Esophagus squamous epithelium (tissue), 4 donors: ENCODE measurements around the gene ITGA5.

Experiments used
- CTCF ChIP-seq, 6 experiments: fragments of 450-650 bp in 4 of 6; fragments of 200-600 bp in 2 of 6; sonication (generic) in 2 of 6; IDR thresholded peaks; one replicate each; pipeline ENCODE4 v1.5.1; 2016 to 2019; ENCODE audit warnings: antibody characterized with exemption in 6 of 6, mild to moderate bottlenecking in 4 of 6, moderate library complexity in 4 of 6
- POLR2A ChIP-seq, 4 donors: fragments of 450-650 bp; IDR thresholded peaks; one replicate each; pipeline ENCODE4 v1.6.1; 2017; ENCODE audit warnings: antibody characterized with exemption in 4 of 4, mild to moderate bottlenecking in 4 of 4, moderate library complexity in 3 of 4

GRCh38 chr12:54384591-54385041, 34.5 kb downstream of the ITGA5 start, which contains the start of gene ZNF385A:
- TF ChIP-seq CTCF (IDR thresholded peaks at IDR 0.05) (no peak), POLR2A (IDR thresholded peaks at IDR 0.05) (peak in 1 of 4 donors; percentile 26)
